Measurements from ENCODE around the gene FBXO45.

- TF ChIP-seq POLR2A (IDR thresholded peaks at IDR 0.05; ENCODE audit: low read depth, low read length), result no peak
- TF ChIP-seq POLR2AphosphoS5 (IDR thresholded peaks at IDR 0.05; ENCODE audit: low read depth, low read length), result no peak
- no peak for TF ChIP-seq SPI1 (IDR thresholded peaks at IDR 0.05; ENCODE audit: low read depth, low read length)
- TF ChIP-seq TAF1 (IDR thresholded peaks at IDR 0.05; ENCODE audit: low read depth, low read length), result no peak
These were observed 3.9 kb downstream of the FBXO45 start for GRCh38 chr3:196572389-196572788.

Data from GM12891 (cell line).